Loucy (cell line): ENCODE data around the gene FOXJ3.

ENCODE experiments used
- H2AFZ ChIP-seq: fragments of 200-600 bp; sonication (generic); 2 replicates; pipeline ENCODE4 v1.6.0; 2016; ENCODE audit warnings: antibody characterized with exemption, mild to moderate bottlenecking, low read length, moderate library complexity
- H3F3A ChIP-seq: fragments of 200-600 bp; 2 replicates; pipeline ENCODE4 v1.6.0; 2016; ENCODE audit warnings: antibody characterized with exemption, low read depth, mild to moderate bottlenecking
- H3K27me3 ChIP-seq: fragments of 200-600 bp; sonication (generic); 2 replicates; pipeline ENCODE4 v1.6.1; 2014; ENCODE audit warnings: low read length, mild to moderate bottlenecking; ENCODE audit not compliant: insufficient read depth, poor library complexity, severe bottlenecking
- H3K36me3 ChIP-seq: fragments of 200-600 bp; sonication (generic); 2 replicates; pipeline ENCODE4 v1.6.1; 2016; ENCODE audit warnings: low read length; ENCODE audit not compliant: insufficient read depth
- H3K4me1 ChIP-seq: fragments of 200-600 bp; sonication (generic); 2 replicates; pipeline ENCODE4 v1.5.1; 2014; ENCODE audit warnings: low read length, mild to moderate bottlenecking; ENCODE audit not compliant: insufficient read depth, poor library complexity, severe bottlenecking
- H3K4me2 ChIP-seq: fragments of 200-600 bp; sonication (generic); 2 replicates; pipeline ENCODE4 v1.6.0; 2014; ENCODE audit warnings: antibody characterized with exemption, low read length, low read depth, mild to moderate bottlenecking; ENCODE audit not compliant: poor library complexity, severe bottlenecking
- H3K4me3 ChIP-seq: fragments of 200-600 bp; sonication (generic); 2 replicates; pipeline ENCODE4 v1.5.1; 2014; ENCODE audit warnings: low read length, mild to moderate bottlenecking, mixed read lengths; ENCODE audit not compliant: poor library complexity, severe bottlenecking
- H3K79me2 ChIP-seq: fragments of 200-600 bp; sonication (generic); 2 replicates; pipeline ENCODE4 v1.6.1; 2014; ENCODE audit warnings: low read length; ENCODE audit not compliant: insufficient read depth
- H3K9ac ChIP-seq: fragments of 200-600 bp; sonication (generic); 2 replicates; pipeline ENCODE4 v1.6.0; 2014; ENCODE audit warnings: mild to moderate bottlenecking, low read depth, low read length, moderate library complexity; ENCODE audit not compliant: poor library complexity, severe bottlenecking
- H3K9me2 ChIP-seq: fragments of 200-600 bp; sonication (generic); replicated peaks from 2 replicates; pipeline ENCODE4 v1.6.1; 2016; ENCODE audit warnings: low read depth, low read length, mixed read lengths
- H3K9me3 ChIP-seq: fragments of 200-600 bp; sonication (generic); 2 replicates; pipeline ENCODE4 v1.6.1; 2014; ENCODE audit warnings: mild to moderate bottlenecking, antibody characterized with exemption, low read length, low read depth; ENCODE audit not compliant: insufficient read depth
- H4K20me1 ChIP-seq: fragments of 200-600 bp; sonication (generic); 2 replicates; pipeline ENCODE4 v1.6.0; 2014; ENCODE audit warnings: antibody characterized with exemption, low read length, mild to moderate bottlenecking; ENCODE audit not compliant: insufficient read depth, poor library complexity, severe bottlenecking
- EZH2phosphoT487 ChIP-seq: fragments of 200-600 bp; IDR thresholded peaks from 2 replicates; pipeline ENCODE4 v1.6.1; 2018; ENCODE audit warnings: antibody characterized with exemption, mild to moderate bottlenecking, moderate library complexity, borderline replicate concordance
- TF ChIP-seq, protein P1 (sequence below): fragments of 200-600 bp; sonication (generic); conservative IDR thresholded peaks from 2 replicates; pipeline ENCODE4 v1.5.1; 2014; ENCODE audit warnings: mild to moderate bottlenecking, antibody characterized with exemption, low read length

The FOXJ3 gene

DNA sequence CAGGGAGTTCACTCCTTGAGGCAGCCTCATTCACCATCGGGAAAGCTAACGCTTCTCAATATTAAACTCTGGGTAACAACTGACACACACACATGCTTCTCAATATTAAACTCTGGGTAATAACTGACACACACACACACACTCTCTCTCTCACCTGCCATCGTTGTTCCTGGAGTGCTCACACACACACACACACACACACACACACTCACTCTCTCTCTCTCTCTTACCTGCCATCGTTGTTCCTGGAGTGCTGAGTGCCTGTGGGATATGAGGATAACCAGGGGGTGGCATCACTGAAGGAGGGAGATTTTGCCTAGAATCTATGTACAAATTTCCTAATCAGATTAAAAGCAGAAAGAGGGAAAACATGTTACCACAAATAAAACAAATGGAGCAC, 153.3 kb downstream of the FOXJ3 start:
- no peak overlapping the region for H2AFZ ChIP-seq
- no peaks in the 10 kb centered on the region for H3F3A ChIP-seq
- H3K9me2 ChIP-seq, result no peaks in the 10 kb centered on the region
- H3K4me3 ChIP-seq, result no peak overlapping the region
- H3K79me2 ChIP-seq, result no peaks in the 10 kb centered on the region
- H4K20me1 ChIP-seq, result no peaks in the 10 kb centered on the region
- no peaks in the 10 kb centered on the region for H3K9me3 ChIP-seq
- H3K9ac ChIP-seq, result no peak overlapping the region
- TF ChIP-seq, protein P1, sequence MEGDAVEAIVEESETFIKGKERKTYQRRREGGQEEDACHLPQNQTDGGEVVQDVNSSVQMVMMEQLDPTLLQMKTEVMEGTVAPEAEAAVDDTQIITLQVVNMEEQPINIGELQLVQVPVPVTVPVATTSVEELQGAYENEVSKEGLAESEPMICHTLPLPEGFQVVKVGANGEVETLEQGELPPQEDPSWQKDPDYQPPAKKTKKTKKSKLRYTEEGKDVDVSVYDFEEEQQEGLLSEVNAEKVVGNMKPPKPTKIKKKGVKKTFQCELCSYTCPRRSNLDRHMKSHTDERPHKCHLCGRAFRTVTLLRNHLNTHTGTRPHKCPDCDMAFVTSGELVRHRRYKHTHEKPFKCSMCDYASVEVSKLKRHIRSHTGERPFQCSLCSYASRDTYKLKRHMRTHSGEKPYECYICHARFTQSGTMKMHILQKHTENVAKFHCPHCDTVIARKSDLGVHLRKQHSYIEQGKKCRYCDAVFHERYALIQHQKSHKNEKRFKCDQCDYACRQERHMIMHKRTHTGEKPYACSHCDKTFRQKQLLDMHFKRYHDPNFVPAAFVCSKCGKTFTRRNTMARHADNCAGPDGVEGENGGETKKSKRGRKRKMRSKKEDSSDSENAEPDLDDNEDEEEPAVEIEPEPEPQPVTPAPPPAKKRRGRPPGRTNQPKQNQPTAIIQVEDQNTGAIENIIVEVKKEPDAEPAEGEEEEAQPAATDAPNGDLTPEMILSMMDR, result no peak
- no peak for TF ChIP-seq EZH2phosphoT487
- H3K27me3 ChIP-seq, result no peaks in the 10 kb centered on the region
- no peaks in the 10 kb centered on the region for H3K4me1 ChIP-seq
- H3K4me2 ChIP-seq, result no peak overlapping the region
- H3K36me3 ChIP-seq, result peaks cover 60% of the 10 kb centered on the region; the same call in 1 of the 2 replicates

DNA sequence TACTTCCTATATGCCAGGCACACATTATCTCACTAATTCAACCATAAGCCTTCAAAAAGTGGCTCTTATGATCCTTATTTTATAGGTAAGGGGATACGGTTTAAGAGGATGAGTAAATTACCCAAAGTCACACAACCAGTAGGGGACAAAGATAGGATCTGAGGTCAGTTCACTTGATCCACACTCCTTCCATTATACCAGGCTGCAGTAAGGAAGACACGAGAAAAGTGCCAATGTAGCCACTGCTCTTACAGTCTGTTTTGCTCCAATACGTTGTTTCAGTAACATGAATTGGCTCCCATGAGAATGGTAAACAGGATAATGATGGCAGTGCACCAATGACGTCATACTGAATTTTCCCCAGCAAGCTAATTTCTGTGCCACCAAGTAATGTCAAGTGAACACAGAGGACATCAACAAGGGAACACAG, 155.1 kb downstream of the FOXJ3 start:
- Histone ChIP-seq H3K4me1 (no peaks in the 10 kb centered on the region), H3K9ac (no peak overlapping the region)
- TF ChIP-seq, protein P1, result no peak
- TF ChIP-seq EZH2phosphoT487, result no peak

DNA sequence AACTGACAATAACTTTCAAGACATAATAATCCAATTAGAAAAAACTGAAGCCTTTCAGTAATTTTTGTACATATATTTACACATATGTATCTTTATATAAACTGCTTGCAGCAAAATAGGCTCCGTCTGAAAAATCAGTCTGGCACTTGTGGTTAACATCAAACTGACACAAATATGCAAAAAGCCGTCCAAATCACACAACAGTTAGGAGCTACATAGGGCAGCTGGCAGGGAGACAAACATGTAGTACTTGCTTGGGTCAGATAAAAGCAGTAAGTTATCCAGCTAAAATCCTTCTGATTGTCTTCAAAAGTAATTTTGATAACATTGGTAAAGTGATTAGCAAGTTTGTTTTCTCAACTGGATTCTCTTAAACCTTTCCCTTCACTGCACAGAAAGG, 155.8 kb downstream of the FOXJ3 start:
- Histone ChIP-seq H3F3A (no peaks in the 10 kb centered on the region), H3K9me2 (no peaks in the 10 kb centered on the region), H3K9me3 (no peaks in the 10 kb centered on the region), H2AFZ (no peak overlapping the region), H3K36me3 (peaks cover 42% of the 10 kb centered on the region; the same call in 1 of the 2 replicates), H3K4me2 (no peak overlapping the region), H3K4me1 (no peaks in the 10 kb centered on the region), H4K20me1 (no peaks in the 10 kb centered on the region), H3K9ac (no peak overlapping the region), H3K4me3 (no peak overlapping the region), H3K79me2 (no peaks in the 10 kb centered on the region), H3K27me3 (no peaks in the 10 kb centered on the region)
- TF ChIP-seq, protein P1, result no peak
- no peak for TF ChIP-seq EZH2phosphoT487

More for the DNA sequence above, 155.1 kb downstream of the FOXJ3 start:
- Histone ChIP-seq H3K4me2 (no peak overlapping the region), H3K9me3 (no peaks in the 10 kb centered on the region), H3K79me2 (no peaks in the 10 kb centered on the region), H2AFZ (no peak overlapping the region), H4K20me1 (no peaks in the 10 kb centered on the region), H3K9me2 (no peaks in the 10 kb centered on the region), H3K36me3 (peaks cover 47% of the 10 kb centered on the region; the same call in 1 of the 2 replicates), H3K4me3 (no peak overlapping the region), H3F3A (no peaks in the 10 kb centered on the region), H3K27me3 (no peaks in the 10 kb centered on the region)
